Stimulated activated CD4-positive, alpha-beta T cell treated with anti-CD3 and anti-CD28 coated beads, Interleukin-15, amount 100 ng/mL, for 24 hours (primary cell): ENCODE data around the gene ELFN1.

Experiments
- DNase-seq: peaks from one replicate; pipeline ENCODE4 v3.0.0-alpha.2; 2020

ELFN1 gene

DNA sequence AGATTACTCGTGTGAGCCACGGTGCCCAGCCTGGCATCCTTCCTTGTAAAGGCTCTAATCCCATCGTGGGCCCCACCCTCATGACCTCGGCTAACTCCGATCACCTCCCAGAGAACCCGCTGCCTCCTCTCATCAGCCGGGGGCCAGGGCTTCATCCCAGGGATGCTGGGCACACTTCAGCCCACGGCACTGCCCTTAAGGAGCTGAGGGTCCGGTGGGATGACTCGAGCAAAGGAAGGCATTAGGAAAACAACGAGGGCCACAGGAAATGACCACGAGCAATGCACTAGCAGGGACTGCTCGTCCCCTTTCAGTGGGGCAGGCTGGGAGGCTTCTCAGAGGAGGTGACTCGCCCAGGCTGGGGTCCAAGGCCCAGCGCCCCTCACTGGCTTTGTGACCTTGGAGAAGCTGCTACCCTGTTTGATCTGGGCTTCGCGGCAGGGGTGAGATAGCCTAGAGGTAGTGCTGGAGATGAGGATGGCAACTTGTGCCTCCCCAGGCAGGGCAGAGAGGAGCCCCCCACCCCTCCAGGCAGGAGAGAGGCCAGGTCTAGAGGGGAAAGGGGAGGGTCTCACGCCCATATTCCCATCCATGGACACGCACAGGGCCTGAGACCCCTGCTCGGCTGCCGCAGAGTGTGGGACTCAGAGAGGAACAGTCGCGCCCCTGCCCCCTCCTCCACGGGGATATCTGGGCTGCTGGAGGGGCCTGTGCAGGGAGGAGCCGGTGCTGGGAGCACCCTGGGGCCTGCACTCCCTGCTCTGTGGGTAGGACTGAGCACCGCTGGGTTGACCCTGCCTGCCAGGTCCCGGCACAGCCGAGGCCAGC lies 26.8 kb downstream of the ELFN1 start:
- no peak for DNase-seq

DNA sequence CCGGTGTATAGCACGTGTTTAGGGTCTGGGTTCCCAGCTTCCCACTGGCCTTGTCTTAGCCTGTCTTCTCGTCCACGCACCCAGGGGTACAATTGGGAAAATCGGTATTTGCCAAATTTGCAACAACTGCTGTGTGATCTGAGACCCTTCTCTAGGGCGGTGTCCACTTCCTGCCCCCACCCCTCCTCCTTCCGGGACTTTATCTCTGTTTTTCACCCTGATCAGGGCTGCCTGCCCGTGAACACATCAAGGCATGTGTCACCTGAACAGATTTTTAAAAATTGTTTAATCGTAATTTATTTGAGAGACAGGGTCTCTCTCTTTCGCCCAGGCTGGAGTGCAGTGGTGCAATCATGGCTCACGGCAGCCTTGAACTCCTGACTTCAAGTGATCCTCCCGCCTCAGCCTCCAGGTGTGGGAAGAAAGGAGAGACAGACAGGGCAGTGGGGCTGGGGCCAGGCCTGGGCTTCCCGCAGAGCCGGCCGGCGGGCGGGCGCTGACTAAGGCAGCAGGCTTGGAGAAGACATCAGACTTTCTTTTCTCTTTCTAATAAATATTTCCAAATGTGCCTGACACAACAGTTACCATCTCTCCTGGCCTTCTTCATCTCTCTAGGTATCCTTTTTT lies 27.5 kb downstream of the ELFN1 start:
- DNase-seq: no peak

GRCh38 chr7:1698201-1698600 lies 28.1 kb downstream of the ELFN1 start:
- DNase-seq: no peak

DNA sequence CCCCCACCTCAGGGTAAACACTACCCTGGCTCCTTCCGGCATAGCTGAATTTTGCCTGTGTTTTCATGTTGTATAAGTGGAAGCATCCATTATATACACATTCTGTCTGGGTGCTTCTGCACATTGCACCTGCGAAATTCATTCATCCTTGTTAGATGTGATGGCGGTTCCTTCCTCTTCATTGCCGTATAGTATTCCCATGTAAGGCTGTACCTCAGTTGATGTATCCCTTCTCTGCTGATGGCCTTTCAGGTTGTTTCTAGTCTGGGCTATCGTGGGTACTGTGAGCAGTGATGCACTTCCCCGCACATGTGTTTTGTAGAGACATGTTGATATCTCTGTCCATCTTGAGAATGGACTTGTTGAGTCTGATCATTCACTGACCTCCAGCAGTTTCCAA lies 28.9 kb downstream of the ELFN1 start:
- DNase-seq: no peak

- DNase-seq: no peak
Measured at GRCh38 chr7:1700086-1700485, 30.0 kb downstream of the ELFN1 start.

DNA sequence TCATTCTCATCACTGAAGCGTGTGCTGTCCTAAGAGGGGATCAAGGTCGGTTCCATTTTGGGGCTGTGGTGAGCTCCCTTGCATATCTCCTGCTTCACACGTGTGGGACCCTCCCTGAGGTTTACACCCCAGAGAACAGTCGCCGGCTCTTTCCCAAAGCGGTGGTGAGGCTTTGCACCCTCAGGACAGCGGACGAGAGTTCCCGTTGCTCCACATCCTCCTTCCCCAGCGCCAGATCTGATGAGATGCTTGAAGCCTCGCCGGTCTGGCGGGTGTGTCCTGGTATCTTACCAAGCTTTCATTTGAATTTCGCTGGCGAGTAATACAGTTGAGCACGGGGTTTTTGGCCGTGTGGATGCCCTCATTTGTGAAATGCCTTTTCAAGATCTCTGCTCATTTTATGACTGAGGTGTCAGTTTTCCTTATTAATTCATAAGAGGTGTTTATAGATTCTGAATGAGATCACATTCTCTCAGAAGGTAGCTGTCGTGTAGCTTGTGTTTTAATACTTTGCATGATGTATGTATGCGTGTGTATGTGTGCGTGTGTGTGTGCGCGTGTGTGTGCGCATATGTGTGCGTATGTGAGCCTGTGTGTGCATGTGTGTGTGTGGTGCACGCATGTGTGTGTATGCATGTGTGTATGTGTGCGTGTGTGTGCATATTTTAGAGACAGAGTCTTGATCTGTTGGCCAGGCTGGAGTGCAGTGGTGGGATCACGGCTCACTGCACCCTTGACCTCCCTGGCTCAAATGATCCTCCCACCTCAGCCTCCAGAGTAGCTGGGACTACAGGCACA lies 30.7 kb downstream of the ELFN1 start:
- DNase-seq: no peak

DNA sequence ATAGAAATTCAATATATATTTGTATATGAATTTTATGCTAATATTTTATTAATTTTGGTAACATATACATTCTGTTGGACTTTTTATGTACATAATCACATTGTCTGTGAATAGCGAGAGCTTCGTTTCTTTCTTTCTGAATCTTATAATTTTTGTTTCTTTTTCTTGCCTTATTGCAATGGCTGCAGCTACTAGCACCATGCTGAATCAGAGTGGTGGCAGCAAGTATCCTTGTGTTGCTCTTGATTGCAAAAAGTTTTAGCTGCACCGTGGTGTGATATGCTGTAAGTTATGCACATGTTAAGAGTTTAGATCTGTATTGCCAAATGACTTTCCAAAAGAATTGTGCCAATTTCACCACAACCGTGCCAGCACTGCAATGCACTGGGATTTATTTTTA lies 32.6 kb downstream of the ELFN1 start:
- DNase-seq: no peak

- DNase-seq: no peak
Measured at GRCh38 chr7:1703441-1703840, 33.4 kb downstream of the ELFN1 start.

- no peak for DNase-seq
Measured at GRCh38 chr7:1703871-1704810, 34.1 kb downstream of the ELFN1 start.

GRCh38 chr7:1704811-1705738 lies 35.0 kb downstream of the ELFN1 start:
- no peak for DNase-seq

DNA sequence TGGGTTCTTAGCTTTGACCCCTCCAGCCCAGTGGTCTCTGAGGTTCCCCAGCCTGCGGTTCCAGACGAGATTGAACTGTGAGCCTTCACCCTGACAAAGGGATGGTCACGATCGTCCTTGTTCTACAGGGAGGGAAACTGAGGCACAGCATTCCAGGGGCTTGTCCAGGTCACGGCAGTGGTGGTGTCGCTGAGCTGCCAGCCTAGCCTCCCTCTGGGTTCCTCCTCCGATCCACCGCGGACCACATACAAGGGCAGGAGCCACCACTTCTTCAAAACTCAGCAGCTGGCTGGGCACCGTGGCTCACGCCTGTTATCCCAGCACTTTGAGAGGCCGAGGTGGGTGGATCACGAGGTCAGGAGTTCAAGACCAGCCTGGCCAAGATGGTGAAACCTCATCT lies 35.8 kb downstream of the ELFN1 start:
- DNase-seq: no peak

- DNase-seq: no peak
Measured at GRCh38 chr7:1706381-1706720, 36.3 kb downstream of the ELFN1 start.

DNA sequence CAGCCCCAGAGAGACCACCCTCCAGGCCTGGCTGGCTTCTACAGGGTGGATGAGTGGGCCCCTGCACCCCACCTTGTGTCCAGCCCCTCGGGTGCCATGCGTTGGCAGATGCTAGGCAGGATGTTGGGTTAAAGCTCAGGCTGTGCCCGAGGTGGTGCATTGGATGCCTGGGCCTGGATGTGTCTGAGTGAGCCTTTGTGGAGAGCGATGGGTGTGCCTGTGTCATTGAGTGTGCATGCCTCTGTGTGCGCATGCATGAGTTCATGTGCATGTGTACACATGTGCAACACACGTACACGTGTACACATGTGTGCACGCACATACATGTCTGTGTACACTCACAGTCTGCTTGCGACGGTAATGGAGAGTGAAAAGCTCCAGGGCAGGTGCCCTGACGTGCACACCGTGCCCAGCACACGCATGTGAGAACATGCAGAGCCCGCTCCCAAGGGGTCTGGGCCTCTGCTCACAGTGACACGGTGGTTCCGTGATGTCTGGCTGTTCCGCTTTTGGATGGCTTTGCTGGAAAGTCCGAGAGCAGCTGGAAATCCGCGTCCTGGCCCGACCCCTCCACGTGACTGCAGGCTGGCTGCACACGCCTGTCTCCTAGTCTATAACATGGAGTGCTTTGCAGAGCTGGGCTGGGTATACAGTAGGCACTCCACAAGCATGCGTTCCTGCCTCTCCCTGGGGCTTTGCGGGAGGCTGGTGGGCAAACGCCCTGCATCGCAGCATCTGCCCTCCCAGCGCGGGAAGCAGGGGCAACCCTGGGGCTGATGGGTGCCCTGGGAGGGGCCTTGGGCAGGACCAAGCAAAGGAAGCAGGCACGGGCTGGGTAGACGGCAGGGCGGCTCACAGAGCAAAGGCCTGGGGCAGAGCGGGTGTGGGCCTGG lies 36.9 kb downstream of the ELFN1 start:
- no peak for DNase-seq

DNA sequence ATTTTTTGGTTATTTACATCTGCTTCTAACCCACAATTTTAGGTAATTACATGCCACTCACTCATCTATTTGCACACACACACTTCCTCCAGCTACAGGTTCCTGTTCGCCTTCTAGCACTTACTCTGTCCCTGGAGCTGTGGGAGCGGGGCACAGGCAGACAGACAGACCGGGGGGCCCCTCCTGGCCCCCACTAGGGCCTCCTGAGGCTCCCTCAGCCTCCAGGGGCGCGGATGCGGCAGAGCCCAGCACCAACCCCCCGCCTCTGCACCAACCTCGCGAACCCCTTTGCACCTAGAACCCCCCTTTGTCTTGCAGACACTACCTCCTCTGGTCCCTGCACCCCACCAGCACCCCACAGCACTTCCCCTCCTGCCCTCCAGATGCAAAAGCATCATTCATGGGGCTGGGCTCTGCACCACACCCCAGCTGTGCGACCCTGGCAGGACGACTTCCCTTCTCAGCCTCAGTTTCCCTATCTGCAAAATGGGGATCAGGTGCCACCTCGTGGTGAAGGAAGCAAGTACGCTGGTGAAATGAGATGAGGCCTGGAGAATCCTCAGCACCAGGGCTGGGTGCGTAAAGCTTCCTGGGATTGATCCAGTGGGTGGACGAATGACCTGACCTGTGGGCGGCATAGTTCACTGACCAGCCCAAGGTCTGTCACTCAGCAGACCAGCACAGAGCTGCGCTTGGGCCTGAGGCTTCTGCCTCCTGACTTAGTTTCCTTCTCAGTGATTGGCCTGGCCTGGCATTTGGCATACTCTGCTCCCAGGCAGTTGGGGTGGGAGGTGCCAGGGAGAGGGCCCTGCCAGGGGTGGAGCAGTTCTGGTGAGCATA lies 37.9 kb downstream of the ELFN1 start:
- no peak for DNase-seq

GRCh38 chr7:1708596-1709251 lies 38.6 kb downstream of the ELFN1 start:
- no peak for DNase-seq

GRCh38 chr7:1709281-1709680 lies 39.2 kb downstream of the ELFN1 start:
- no peak for DNase-seq

DNA sequence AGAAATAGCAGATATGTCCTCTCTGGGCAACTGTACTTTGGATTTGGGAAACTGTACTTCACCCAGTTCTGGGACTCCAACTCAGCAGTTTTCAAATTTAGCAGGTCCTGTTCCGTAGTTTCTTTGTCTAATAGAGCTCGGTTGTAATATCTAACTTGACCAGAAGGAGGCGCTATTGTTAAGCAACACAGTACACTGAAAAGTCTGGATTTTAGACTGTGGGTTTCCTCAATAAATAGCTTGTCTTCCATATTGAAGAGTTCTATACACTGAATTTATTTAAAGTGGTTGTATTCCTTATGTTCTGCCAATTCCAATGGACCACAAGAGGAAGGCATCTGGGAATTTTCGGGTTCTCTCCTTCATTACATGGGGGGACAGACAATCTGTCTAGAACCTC lies 39.8 kb downstream of the ELFN1 start:
- DNase-seq: no peak

- no peak for DNase-seq
Measured at GRCh38 chr7:1710936-1711335, 40.9 kb downstream of the ELFN1 start.

DNA sequence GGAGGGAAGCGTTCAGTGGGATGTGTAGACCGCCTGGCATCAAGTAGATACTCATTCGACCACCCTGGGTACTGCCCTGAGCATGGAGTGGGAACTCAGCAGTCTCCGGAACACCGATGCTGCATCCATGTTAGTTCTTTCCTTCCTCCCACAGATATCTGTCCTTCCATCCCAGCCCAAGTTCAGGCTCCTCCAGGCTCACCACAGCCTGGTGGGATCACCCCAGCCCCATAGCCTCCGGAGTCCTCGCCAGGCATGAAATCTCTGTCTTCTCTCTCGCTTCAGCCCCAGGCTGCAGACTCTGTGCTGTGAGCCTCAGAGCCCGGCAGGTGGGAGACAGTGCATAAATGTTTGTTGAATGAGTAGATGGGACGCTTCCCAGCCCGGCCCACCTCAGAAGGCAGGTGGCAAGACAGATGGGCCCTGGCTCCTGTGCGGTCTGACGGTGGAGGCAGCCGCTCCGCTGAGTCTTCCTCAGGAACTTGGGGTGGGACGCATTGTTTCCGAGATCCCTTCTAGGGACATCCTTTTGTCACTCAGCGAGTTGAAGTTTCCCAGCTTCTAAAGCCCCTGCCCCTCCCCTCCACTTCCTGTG lies 42.9 kb downstream of the ELFN1 start:
- no peak for DNase-seq
